ENCODE data around the gene CLIC4.

DNA sequence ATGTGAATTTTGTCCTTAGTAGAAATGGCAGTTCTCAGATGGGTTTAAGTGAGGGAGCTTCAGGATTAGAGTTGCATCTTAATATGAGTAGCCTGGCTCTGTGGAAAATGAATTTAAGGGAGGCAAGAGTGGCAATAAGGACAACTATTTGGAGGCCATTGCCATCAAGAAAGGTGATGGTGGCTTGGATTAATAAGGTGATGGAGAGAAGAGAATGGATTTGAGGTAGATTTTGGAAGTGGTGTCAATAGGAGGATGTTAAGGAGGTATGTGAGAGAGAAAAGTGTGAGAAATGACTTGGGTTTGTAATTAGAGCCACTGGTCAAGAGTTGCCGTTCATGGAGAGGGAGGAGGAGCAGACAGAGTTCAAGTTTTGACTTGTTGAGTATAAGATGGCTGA lies 16.3 kb downstream of the CLIC4 start:
- TF ChIP-seq SUZ12 (IDR thresholded peaks at IDR 0.05; ENCODE audit: low read length) (no peak), POLR2A (IDR thresholded peaks at IDR 0.05; ENCODE audit: control extremely low read depth in 1 of 2, low read depth in 2 of 2, low read length in 2 of 2) (no peak), CTCF (IDR thresholded peaks at IDR 0.05; ENCODE audit: control extremely low read depth in 1 of 3, insufficient read depth in 1 of 3, low read depth in 1 of 3, low read length in 3 of 3) (no peak), EZH2 (IDR thresholded peaks at IDR 0.05; ENCODE audit: low read depth, low read length, severe bottlenecking) (no peak), ZNF274 (IDR thresholded peaks at IDR 0.05; ENCODE audit: borderline replicate concordance, extremely low read depth, low read length) (no peak), RAD21 (IDR thresholded peaks at IDR 0.05 in 1 of 2, conservative IDR thresholded peaks at IDR 0.05 in 1 of 2; ENCODE audit: low read depth in 2 of 2, low read length in 2 of 2) (no peak), CREB1 (IDR thresholded peaks at IDR 0.05) (no peak), TCF12 (IDR thresholded peaks at IDR 0.05; ENCODE audit: low read depth, low read length) (no peak), EGR1 (IDR thresholded peaks at IDR 0.05; ENCODE audit: borderline replicate concordance, low read depth, low read length) (no peak), RNF2 (IDR thresholded peaks at IDR 0.05; ENCODE audit: borderline replicate concordance, low read depth, low read length, missing control alignments, poor library complexity, severe bottlenecking) (no peak), SP2 (IDR thresholded peaks at IDR 0.05; ENCODE audit: low read length) (no peak)
